ENCODE data around the gene DQX1. TPM values are rescaled to one million over a fixed set of nuclear protein-coding genes. Genes with fewer than 3 reads are reported as not detected.
A peak's percentile ranks its signal among the peaks of the same experiment; 100 is the strongest.

DQX1 gene
- total and polyA plus RNA-seq, 11 donors: not detected

GRCh38 chr2:74534411-74534810 is 8.4 kb upstream of the DQX1 start:
- intact Hi-C loops (cut with DNase I): loop anchor here in 5 of 10 donors (5.0 to 10.0 kb wide), 3 partner anchors 50 to 53 kb away; partner anchors contain the start of genes CCDC142 (in 1 of the 5) and TTC31 (in 1 of the 5)
- 75 to 85% (median 80%) methylated on average over 9 to 12 of the region's 12 CpGs for WGBS, 4 donors
- Histone ChIP-seq H3K36me3 (peaks cover 0 to 33% (median 24%) of the 10 kb centered on the region in 9 donors), H3K27me3 (no peaks in the 10 kb centered on the region), H3K27ac (no peak overlapping the region), H3K9me3 (no peaks in the 10 kb centered on the region), H3K4me1 (peaks cover 5 to 22% (median 14%) of the 10 kb centered on the region in 12 donors), H3K4me3 (no peak overlapping the region)
- TF ChIP-seq CTCF (IDR thresholded peaks at IDR 0.05) (no peak), POLR2A (IDR thresholded peaks at IDR 0.05) (no peak)
- ATAC-seq (no peak), DNase-seq (peak in 2 of 5 donors; percentile 6 to 19)

- H3K4me1 ChIP-seq: peaks cover 5 to 29% (median 19%) of the 10 kb centered on the region in 12 donors
- TF ChIP-seq POLR2A (IDR thresholded peaks at IDR 0.05): no peak
- no peak for TF ChIP-seq CTCF (IDR thresholded peaks at IDR 0.05)
- no peaks in the 10 kb centered on the region for H3K27me3 ChIP-seq
- WGBS, 4 donors: 72 to 87% (median 84%) methylated on average over 4 of the region's 4 CpGs
- ATAC-seq: no peak
- H3K27ac ChIP-seq: no peak overlapping the region
- no peak for DNase-seq
- H3K4me3 ChIP-seq: no peak overlapping the region
- H3K9me3 ChIP-seq: no peaks in the 10 kb centered on the region
- peaks cover 0 to 33% (median 24%) of the 10 kb centered on the region in 9 donors for H3K36me3 ChIP-seq
- intact Hi-C loops (cut with DNase I): loop anchor here in 5 of 10 donors (5.0 to 10.0 kb wide), 3 partner anchors 51 to 54 kb away; partner anchors contain the start of genes CCDC142 (in 1 of the 5) and TTC31 (in 1 of the 5)
Observed at GRCh38 chr2:74533464-74533863, 7.4 kb upstream of the DQX1 start.

- TF ChIP-seq CTCF (IDR thresholded peaks at IDR 0.05) (peak in 8 of 12 donors; percentile 12 to 40 (median 18)), POLR2A (IDR thresholded peaks at IDR 0.05) (no peak)
- no peak for DNase-seq
- intact Hi-C loops (cut with DNase I): loop anchor here in 5 of 10 donors (5.0 to 10.0 kb wide), 3 partner anchors 50 to 55 kb away; partner anchors contain the start of genes CCDC142 (in 1 of the 5) and TTC31 (in 1 of the 5)
- H3K27me3 ChIP-seq: no peaks in the 10 kb centered on the region
- H3K36me3 ChIP-seq: peaks cover 0 to 46% (median 36%) of the 10 kb centered on the region in 9 donors
- H3K27ac ChIP-seq: no peak overlapping the region
- ATAC-seq: no peak
- no peaks in the 10 kb centered on the region for H3K9me3 ChIP-seq
- H3K4me1 ChIP-seq: peaks cover 5 to 36% (median 26%) of the 10 kb centered on the region in 12 donors
- H3K4me3 ChIP-seq: no peak overlapping the region
Observed at GRCh38 chr2:74532222-74532621, 6.2 kb upstream of the DQX1 start.

GRCh38 chr2:74531666-74532065 is 5.6 kb upstream of the DQX1 start:
- H3K27me3 ChIP-seq: no peaks in the 10 kb centered on the region
- H3K27ac ChIP-seq: no peak overlapping the region
- intact Hi-C loops (cut with DNase I): loop anchor here in 7 of 10 donors (2.0 to 10.0 kb wide), 6 partner anchors 15 to 56 kb away; partner anchors contain the start of genes CCDC142 (in 2 of the 7) and TTC31 (in 2 of the 7)

More at GRCh38 chr2:74531666-74532065, 5.6 kb upstream of the DQX1 start:
- DNase-seq (no peak), ATAC-seq (no peak)
- Histone ChIP-seq H3K9me3 (no peaks in the 10 kb centered on the region), H3K4me1 (peaks cover 5 to 36% (median 26%) of the 10 kb centered on the region in 12 donors), H3K4me3 (peak overlapping the region in 1 of 12 donors; percentile 83), H3K36me3 (peaks cover 0 to 51% (median 41%) of the 10 kb centered on the region in 9 donors)
- WGBS, 4 donors: 70 to 81% (median 76%) methylated on average over 7 of the region's 7 CpGs
- TF ChIP-seq POLR2A (IDR thresholded peaks at IDR 0.05) (no peak), CTCF (IDR thresholded peaks at IDR 0.05) (no peak)

Measured in heart left ventricle (tissue), 16 donors.